Measurements from ENCODE around the gene MRPL47.
"Not testable (repeated sequence)": the region's sequence is repeated elsewhere in the genome, so short reads cannot be mapped to it uniquely, and the experiment has no call there.

MRPL47 gene

DNA sequence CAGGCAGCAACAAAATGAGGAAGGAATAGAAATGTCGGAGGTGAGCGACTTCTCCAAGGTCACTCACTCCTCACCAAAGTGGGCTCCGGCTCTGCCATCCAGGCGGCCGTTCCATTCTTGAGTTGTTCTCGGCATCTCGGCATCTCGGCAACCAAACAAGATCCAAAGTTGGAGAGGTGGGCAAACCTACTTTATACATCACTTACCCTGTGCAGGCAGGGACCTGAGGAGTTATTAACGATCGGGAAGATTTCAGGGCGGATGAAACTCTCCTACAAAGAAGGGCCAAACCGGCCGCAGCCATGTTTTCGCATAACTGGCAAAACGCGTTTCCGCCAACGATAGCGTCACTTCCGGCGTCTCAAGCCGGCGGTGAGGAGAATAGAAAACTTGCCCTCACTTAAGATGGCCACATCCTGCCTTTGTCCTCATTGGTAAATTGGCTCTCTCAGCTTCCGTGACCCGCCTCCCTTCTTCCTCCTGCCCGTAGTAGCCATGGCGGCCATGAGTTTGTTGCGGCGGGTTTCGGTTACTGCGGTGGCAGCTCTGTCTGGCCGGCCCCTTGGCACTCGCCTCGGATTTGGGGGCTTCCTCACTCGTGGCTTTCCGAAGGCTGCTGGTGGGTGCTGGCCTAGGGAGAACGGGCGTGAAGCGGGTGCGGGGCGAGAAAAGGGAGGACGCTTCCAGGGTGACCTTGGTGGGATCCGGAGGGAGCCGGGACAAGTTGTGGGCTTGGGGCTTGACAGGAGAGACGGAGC is at the start of gene MRPL47, which contains the start of gene NDUFB5:
MRPL47 (minus strand) TSS at position 318 of the 758 bp plus-strand sequence; CDS start at position 304, 14 bp downstream.
NDUFB5 (plus strand) TSS at position 474 of the 758 bp plus-strand sequence; CDS start at position 496, 22 bp downstream.
- H3K36me3 ChIP-seq (ENCODE audit: insufficient read depth, low read length) = peaks cover 11% of the 10 kb centered on the region; the same call in 1 of the 2 replicates
- H3K9ac ChIP-seq (ENCODE audit: low read depth, low read length) = peak within 1 kb of the TSS; percentile 97
- no peaks in the 10 kb centered on the region for H3K9me3 ChIP-seq (ENCODE audit: control insufficient read depth, insufficient read depth, low read length)
- H3K4me1 ChIP-seq (ENCODE audit: insufficient read depth, low read length) = no peaks in the 10 kb centered on the region

DNA sequence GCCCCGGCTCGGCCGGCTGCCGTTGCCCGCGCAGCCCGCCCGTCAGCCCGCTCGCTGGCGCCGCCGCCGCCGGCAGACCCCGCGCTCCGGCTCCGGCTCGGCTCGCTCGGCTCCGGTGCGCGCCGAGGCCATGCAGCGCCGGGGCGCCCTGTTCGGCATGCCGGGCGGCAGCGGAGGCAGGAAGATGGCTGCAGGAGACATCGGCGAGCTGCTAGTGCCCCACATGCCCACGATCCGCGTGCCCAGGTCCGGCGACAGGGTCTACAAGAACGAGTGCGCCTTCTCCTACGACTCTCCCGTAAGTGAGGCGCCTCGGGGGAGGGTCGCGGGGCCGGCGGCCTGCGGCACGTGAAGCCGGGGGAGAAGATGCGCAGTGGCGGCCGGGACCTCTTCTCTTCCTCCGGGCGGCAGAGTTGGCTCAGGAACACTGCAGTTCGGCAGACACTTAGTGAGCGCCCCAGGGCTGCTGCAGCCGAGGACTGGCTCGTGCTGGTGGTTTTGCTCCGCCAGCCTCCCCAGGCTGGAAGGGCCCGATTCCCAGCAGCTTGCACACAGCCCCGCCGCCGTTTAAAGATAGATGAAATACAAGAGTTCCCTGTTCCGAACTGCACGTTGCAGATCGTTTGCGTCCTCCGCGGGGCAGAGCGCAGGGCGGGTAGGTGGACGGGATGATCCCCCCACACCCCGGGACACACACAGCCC is 48.8 kb upstream of the MRPL47 start:
- Histone ChIP-seq H3K4me1 (ENCODE audit: insufficient read depth, low read length) (0 out of 2 replicates have a peak, but pooled peaks cover 6% of the 10 kb centered on the region), H3K9ac (ENCODE audit: low read depth, low read length) (peak overlapping the region; percentile 95), H3K36me3 (ENCODE audit: insufficient read depth, low read length) (no peaks in the 10 kb centered on the region), H3K9me3 (ENCODE audit: control insufficient read depth, insufficient read depth, low read length) (no peaks in the 10 kb centered on the region)

DNA sequence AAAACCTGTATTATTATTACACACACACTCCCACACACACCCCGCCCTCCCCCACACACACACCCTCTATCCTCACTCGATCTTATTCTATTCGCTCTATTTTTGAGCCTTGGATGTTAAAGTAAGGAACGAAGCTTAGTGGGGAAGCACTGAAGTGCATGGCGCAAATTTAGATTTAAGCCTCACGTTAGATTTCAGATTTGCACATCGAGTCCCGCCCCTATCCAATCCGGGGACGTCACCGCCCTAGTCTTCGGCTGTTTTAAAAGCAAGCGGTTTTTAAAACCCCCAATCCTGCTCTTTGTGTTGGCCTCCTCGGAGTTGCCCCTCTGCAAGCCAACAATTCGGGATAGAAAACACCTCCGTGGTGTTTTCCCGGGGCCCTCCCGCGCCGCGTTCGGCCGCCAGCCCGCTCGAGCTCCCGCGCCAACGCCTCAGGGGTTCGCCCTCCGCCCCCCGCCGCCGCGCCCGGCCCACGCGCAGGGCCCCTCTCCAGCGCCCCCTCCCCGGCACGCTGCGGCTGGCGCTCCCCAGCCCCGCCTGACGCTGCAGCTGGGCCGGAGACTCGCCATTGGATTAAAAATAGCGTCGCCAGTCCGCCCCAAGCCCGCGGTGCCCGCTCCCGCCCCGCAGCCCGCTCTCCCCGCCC is 48.1 kb upstream of the MRPL47 start, which contains the start of gene USP13:
USP13 (plus strand) TSS at position 594 of the 649 bp plus-strand sequence. CDS start 186 bp downstream, outside the sequence.
- 0 out of 2 replicates have a peak, but pooled peaks cover 6% of the 10 kb centered on the region for H3K4me1 ChIP-seq (ENCODE audit: insufficient read depth, low read length)
- no peaks in the 10 kb centered on the region for H3K9me3 ChIP-seq (ENCODE audit: control insufficient read depth, insufficient read depth, low read length)
- peak within 1 kb of the TSS; percentile 95 for H3K9ac ChIP-seq (ENCODE audit: low read depth, low read length)
- no peaks in the 10 kb centered on the region for H3K36me3 ChIP-seq (ENCODE audit: insufficient read depth, low read length)

DNA sequence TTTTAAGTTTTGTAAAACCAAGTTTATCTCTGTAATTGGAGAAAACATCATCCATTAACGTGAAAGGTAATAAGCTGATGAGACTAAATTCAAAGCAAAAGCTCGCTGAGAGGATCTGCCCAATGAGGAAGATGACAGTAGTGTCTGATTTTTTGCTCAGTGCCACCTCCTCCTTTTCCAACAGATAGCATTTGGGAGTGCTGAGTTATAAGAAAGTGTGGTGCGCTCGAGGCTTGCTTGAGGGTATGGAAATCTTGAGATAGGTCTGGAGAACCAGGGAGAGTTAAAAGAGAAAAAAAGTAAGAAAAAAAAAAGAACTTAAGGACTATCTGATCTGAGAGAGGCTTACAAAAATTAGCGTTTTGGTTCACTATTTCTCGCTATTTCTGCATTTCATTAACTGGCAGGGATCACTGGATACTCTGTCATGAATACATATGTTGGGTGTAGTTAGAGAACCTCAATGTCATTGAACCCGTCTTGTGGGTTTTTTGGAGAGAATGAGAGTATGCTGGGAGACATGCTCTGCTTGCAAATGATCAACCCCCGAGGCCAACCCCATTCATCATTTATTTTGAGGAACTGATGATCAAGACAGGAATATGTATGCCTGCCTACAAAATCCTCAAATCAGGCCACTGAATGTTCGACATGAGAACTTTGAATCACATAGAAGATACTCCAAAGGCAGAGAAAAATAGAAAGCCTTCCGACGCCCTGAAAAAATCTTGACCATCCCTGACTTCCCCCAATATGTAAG is 47.4 kb upstream of the MRPL47 start:
- H3K4me1 ChIP-seq (ENCODE audit: insufficient read depth, low read length) = 0 out of 2 replicates have a peak, but pooled peaks cover 6% of the 10 kb centered on the region

DNA sequence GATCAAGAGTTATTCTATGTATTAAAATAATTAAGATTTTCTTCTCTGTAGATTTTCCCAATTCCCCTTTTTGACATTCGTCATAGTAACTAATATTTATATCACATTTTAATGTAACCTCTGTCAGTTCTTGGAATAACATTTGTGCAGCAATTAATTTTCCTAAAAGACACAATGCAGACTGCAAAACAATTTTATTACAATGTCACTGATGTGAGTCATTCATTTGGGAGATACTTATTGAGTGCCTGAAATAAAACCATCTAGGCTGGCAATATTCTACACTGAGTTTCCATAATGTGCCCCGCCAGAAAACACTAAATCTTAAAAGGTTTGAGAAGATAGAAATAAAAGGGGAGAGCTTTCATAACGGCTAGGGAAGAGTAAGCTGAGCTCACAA is 41.7 kb upstream of the MRPL47 start:
- no peaks in the 10 kb centered on the region for H3K36me3 ChIP-seq (ENCODE audit: insufficient read depth, low read length)
- no peak overlapping the region for H3K9ac ChIP-seq (ENCODE audit: low read depth, low read length)
- H3K4me1 ChIP-seq (ENCODE audit: insufficient read depth, low read length) = no peaks in the 10 kb centered on the region
- no peaks in the 10 kb centered on the region for H3K9me3 ChIP-seq (ENCODE audit: control insufficient read depth, insufficient read depth, low read length)

More for the DNA sequence above, 47.4 kb upstream of the MRPL47 start:
- no peaks in the 10 kb centered on the region for H3K9me3 ChIP-seq (ENCODE audit: control insufficient read depth, insufficient read depth, low read length)
- no peaks in the 10 kb centered on the region for H3K36me3 ChIP-seq (ENCODE audit: insufficient read depth, low read length)
- H3K9ac ChIP-seq (ENCODE audit: low read depth, low read length) = peak overlapping the region; percentile 91

DNA sequence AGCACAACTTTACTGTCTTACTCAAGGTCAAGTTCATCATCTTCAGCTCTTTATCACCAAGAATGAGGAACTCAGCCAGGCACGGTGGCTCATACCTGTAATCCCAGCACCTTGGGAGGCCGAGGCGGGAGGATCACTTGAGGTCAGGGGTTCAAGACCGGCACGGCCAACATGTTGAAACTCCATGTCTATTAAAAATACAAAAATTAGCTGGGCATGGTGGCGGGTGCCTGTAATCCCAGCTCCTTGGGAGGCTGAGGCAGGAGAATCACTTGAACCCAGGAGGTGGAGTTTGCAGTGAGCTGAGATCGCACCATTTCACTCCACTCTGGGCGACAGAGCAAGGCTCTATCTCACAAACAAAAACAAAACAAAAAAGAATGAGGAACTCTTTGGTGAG is 39.4 kb upstream of the MRPL47 start:
- H3K9me3 ChIP-seq (ENCODE audit: control insufficient read depth, insufficient read depth, low read length); H3K9ac ChIP-seq (ENCODE audit: low read depth, low read length); H3K4me1 ChIP-seq (ENCODE audit: insufficient read depth, low read length); H3K36me3 ChIP-seq (ENCODE audit: insufficient read depth, low read length): not testable (repeated sequence)

DNA sequence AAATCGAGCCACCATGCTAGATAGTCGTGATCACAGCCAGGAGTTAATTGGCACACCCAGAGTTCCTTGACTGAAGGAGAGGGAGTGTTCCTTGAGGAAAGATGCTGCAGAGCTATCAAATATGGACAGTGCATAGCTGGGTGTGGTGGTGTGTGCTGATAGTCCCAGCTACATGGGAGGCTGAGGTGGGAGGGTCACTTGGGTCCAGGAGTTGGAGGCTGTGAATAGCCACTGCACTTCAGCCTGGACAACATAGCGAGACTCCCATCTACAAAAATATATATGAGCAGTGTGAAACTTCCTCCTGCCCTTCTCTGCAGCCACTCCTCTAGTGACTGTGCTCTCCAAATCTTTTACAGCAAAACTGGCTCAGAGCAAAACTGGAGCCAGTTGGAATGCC is 38.4 kb upstream of the MRPL47 start:
- Histone ChIP-seq H3K9ac (ENCODE audit: low read depth, low read length) (no peak overlapping the region), H3K9me3 (ENCODE audit: control insufficient read depth, insufficient read depth, low read length) (no peaks in the 10 kb centered on the region), H3K36me3 (ENCODE audit: insufficient read depth, low read length) (no peaks in the 10 kb centered on the region), H3K4me1 (ENCODE audit: insufficient read depth, low read length) (no peaks in the 10 kb centered on the region)

DNA sequence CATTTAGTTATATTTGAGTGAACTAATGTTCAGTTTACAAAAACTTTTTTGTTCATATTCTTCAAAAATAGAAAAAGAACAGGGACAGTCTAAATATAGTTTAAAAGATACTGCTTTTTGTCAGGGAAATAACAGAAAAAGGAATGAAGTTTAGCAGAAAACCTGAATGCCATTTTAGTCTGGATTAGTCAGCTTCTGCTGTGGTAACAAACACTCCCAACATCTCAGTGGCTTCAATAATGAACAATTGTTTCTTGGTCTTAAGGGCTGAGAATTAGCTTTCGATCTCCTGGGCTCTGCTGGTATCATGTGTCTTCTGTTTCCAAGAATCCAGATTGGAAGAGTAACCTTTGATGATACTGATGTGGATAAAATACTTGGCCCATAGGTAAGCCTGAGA is 36.0 kb upstream of the MRPL47 start:
- Histone ChIP-seq H3K9me3 (ENCODE audit: control insufficient read depth, insufficient read depth, low read length) (no peaks in the 10 kb centered on the region), H3K36me3 (ENCODE audit: insufficient read depth, low read length) (no peaks in the 10 kb centered on the region), H3K9ac (ENCODE audit: low read depth, low read length) (no peak overlapping the region), H3K4me1 (ENCODE audit: insufficient read depth, low read length) (no peaks in the 10 kb centered on the region)

DNA sequence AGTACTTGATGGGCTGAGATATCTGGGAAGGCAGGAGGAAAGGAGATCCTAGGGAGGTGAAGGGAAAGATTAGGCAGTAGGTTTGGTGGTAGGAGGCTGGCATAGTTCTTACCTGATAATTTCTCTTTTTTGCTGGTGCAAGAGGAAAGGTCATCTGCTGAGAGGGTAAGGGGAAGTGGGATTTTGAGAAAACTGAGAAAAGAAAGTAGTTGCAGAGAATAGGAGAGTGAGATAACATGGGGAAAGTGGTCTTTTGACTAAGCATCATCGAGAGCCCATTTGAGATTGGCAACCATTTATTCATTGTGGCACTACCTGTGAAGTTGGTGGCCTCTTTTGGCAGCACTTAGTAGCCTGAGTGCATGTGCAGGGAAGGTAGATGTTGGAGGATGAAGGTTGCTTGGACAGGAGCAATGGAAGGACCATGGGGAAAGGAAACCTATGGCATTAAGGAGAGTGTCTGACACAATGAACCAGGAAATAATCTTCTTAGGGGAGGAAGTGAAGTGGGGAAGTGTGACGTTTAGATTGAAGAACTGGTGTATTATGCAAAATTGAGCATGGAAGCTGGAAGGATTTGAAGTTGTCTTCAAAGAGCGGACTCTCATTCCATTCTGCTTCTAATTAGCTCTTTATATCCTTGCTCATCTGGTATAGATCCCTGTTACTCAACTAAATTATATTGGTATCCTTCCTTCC is 26.5 kb upstream of the MRPL47 start:
- no peaks in the 10 kb centered on the region for H3K36me3 ChIP-seq (ENCODE audit: insufficient read depth, low read length)
- H3K4me1 ChIP-seq (ENCODE audit: insufficient read depth, low read length) = no peaks in the 10 kb centered on the region
- H3K9me3 ChIP-seq (ENCODE audit: control insufficient read depth, insufficient read depth, low read length) = no peaks in the 10 kb centered on the region
- no peak overlapping the region for H3K9ac ChIP-seq (ENCODE audit: low read depth, low read length)

DNA sequence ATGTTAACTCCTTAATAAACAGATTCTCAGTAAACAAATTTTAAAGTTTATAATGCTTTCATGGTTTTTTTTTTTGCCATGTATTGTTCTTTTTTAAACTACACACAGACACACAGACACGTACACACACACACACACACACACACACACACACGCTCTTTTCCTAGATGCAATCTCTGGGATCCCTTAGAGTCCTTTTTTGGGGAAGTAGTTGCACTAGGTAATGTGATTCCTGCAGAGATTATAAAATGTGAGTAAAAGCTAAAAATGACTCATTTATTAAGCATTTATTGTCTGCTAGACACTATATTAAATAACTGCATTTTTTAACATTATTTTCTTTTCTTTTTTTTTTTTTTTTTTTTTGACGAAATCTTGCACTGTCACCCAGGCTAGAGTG is 20.0 kb upstream of the MRPL47 start:
- Histone ChIP-seq H3K36me3 (ENCODE audit: insufficient read depth, low read length) (peaks cover 5% of the 10 kb centered on the region; the same call in 1 of the 2 replicates), H3K4me1 (ENCODE audit: insufficient read depth, low read length) (no peaks in the 10 kb centered on the region), H3K9me3 (ENCODE audit: control insufficient read depth, insufficient read depth, low read length) (no peaks in the 10 kb centered on the region), H3K9ac (ENCODE audit: low read depth, low read length) (no peak overlapping the region)

DNA sequence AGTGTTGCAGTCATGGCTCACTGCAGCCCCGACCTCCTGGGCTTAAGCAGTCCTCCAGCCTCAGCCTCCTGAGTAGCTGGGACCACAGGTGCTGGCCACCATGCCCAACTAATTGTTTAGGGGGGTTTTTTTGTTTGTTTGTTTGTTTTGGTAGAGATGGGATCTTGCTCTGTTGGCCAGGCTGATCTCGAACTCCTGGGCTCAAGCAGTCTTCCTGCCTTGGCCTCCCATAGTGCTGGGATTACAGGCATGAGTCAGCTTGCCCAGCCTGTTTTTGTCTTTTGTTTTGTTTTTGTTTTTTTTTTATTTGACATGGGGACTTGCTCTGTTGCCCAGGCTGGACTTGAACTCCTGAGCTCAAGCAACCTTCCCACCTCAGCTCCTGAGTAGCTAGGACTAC is 17.6 kb upstream of the MRPL47 start:
- Histone ChIP-seq H3K9me3 (ENCODE audit: control insufficient read depth, insufficient read depth, low read length) (no peaks in the 10 kb centered on the region), H3K4me1 (ENCODE audit: insufficient read depth, low read length) (no peaks in the 10 kb centered on the region), H3K36me3 (ENCODE audit: insufficient read depth, low read length) (peaks cover 13% of the 10 kb centered on the region; the same call in 1 of the 2 replicates), H3K9ac (ENCODE audit: low read depth, low read length) (no peak overlapping the region)

DNA sequence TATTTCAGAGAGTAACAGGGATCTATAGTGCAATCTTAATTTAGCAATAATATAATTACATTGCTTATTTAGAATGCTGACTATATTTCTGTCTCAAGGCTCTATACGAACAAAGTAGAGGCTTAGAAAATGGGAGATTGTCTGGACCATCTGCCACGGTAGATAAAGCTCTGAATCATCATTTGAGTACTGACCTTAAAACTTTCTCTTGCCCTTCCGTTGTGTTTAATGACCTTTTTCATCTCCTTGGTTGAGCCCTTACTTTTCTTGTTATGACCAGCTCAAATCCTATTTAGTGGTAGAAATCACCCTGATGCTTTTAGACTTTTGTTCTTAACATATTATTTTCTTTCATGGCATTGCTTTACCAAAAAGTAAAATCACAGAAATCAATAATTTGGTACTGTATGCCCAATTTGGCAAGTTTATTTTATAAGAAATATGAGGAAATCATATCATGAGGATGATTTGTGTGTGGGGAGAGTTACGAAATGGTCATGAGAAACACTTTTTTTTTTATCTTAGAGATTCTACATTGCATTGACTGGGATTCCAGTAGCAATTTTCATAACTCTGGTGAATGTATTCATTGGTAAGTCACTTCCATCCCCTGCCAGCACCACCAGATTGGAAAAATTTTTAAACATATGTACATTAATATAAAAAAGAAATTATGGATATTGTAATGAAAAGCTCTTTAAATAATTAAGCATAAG is 11.2 kb upstream of the MRPL47 start:
- no peaks in the 10 kb centered on the region for H3K4me1 ChIP-seq (ENCODE audit: insufficient read depth, low read length)
- H3K9ac ChIP-seq (ENCODE audit: low read depth, low read length) = no peak overlapping the region
- no peaks in the 10 kb centered on the region for H3K9me3 ChIP-seq (ENCODE audit: control insufficient read depth, insufficient read depth, low read length)
- peaks cover 8% of the 10 kb centered on the region; the same call in 1 of the 2 replicates for H3K36me3 ChIP-seq (ENCODE audit: insufficient read depth, low read length)

DNA sequence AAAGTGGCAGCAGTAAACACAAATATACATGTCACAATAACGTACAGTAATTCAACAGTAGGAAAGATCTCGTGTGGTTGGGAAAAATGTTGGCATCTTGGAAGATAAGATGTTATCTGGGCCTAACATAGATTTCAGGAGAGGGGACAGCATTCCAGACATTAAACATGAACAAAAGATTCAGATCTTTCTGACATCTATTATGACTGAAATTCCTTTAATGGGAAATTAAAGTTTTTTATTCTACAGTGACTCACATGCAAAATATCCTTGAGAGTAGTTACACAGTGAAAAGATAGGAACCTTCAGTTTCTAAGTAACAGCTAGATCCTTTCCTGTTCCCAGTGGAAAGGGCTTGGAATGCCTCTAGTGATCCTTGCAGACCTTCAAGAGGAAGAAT is 9.4 kb upstream of the MRPL47 start:
- Histone ChIP-seq H3K4me1 (ENCODE audit: insufficient read depth, low read length) (no peaks in the 10 kb centered on the region), H3K9me3 (ENCODE audit: control insufficient read depth, insufficient read depth, low read length) (no peaks in the 10 kb centered on the region), H3K9ac (ENCODE audit: low read depth, low read length) (no peak overlapping the region), H3K36me3 (ENCODE audit: insufficient read depth, low read length) (peaks cover 8% of the 10 kb centered on the region)
